Lower leg skin (tissue), 4 donors: ENCODE data around the gene CALML3. TPM values are rescaled to one million over a fixed set of nuclear protein-coding genes. Genes with fewer than 3 reads are reported as not detected.

Experiments used
- DNase-seq, 2 donors: peaks; one replicate each; pipeline ENCODE4 v3.0.0-alpha.2; 2019; ENCODE audit warnings: low spot score in 2 of 2
- H3K4me3 ChIP-seq: fragments of 200-600 bp; sonication (generic); 2 replicates; pipeline ENCODE4 v1.5.1; 2017; ENCODE audit warnings: mild to moderate bottlenecking, low read depth; ENCODE audit not compliant: poor library complexity, severe bottlenecking
- POLR2A ChIP-seq, 2 donors: fragments of 450-650 bp; IDR thresholded peaks; one replicate each; pipeline ENCODE4 v1.6.1; 2016 to 2017; ENCODE audit warnings: antibody characterized with exemption in 2 of 2, mild to moderate bottlenecking in 1 of 2, moderate library complexity in 1 of 2
- WGBS, 2 donors: methylation state at CpG; one replicate each; pipeline ENCODE4 v1.1.5; 2018; 5-methylcytosine and 5-hydroxymethylcytosine counted together
- intact Hi-C: fragments of 100-400 bp; cut with DNase I; formaldehyde crosslinking; loops from one replicate; pipeline ENCODE4 v1.15.0; 2023; ENCODE audit warnings: low total_unique reads
- total RNA-seq, 4 donors: library from RNA; depleted of rRNA; stranded (reverse); fragments of >200 nt; gene quantifications; one replicate each; pipeline ENCODE4 v1.1.0, GENCODE V29; 2016
- TF ChIP-seq, protein P1 (sequence below), 3 donors: fragments of 450-650 bp; IDR thresholded peaks; one replicate each; pipeline ENCODE4 v1.5.1; 2016; ENCODE audit warnings: antibody characterized with exemption in 3 of 3, mild to moderate bottlenecking in 3 of 3, moderate library complexity in 2 of 3

CALML3 gene
- total RNA-seq, 4 donors from 2014 or later, result 43.4 to 181 (median 90.7) TPM

- H3K4me3 ChIP-seq, result no peak overlapping the region
- intact Hi-C loops, result no loop called here
- no peak for DNase-seq
- TF ChIP-seq, protein P1, sequence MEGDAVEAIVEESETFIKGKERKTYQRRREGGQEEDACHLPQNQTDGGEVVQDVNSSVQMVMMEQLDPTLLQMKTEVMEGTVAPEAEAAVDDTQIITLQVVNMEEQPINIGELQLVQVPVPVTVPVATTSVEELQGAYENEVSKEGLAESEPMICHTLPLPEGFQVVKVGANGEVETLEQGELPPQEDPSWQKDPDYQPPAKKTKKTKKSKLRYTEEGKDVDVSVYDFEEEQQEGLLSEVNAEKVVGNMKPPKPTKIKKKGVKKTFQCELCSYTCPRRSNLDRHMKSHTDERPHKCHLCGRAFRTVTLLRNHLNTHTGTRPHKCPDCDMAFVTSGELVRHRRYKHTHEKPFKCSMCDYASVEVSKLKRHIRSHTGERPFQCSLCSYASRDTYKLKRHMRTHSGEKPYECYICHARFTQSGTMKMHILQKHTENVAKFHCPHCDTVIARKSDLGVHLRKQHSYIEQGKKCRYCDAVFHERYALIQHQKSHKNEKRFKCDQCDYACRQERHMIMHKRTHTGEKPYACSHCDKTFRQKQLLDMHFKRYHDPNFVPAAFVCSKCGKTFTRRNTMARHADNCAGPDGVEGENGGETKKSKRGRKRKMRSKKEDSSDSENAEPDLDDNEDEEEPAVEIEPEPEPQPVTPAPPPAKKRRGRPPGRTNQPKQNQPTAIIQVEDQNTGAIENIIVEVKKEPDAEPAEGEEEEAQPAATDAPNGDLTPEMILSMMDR (IDR thresholded peaks at IDR 0.05), result no peak
- TF ChIP-seq POLR2A (IDR thresholded peaks at IDR 0.05), result no peak
- 83 to 88% methylated on average over 2 of the region's 2 CpGs for WGBS, 2 donors
Measured at GRCh38 chr10:5567477-5567876, 42.7 kb downstream of the CALML3 start.

DNA sequence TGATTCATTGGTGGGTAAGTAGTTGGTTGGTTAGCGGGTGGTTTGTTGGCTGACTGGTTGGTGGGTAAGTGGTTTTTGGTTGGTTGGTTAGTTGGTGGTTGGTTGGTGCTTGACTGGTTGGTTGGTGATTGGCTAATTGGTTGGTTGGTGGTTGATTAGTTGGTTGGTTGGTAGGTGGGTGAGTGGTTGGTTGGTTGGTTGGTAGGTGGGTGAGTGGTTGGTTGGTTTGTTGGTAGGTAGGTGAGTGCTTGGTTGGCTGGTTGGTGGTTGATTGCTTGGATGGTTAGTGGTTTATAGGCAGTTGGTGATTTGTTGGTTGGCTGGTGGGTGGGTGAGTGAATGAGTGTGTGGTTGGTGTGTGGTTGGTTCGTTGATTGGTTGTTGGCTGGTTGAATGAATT lies 44.2 kb downstream of the CALML3 start:
- intact Hi-C loops, result no loop called here
- DNase-seq, result no peak
- 92 to 98% methylated on average over 2 of the region's 2 CpGs for WGBS, 2 donors
- TF ChIP-seq, protein P1 (IDR thresholded peaks at IDR 0.05), result no peak
- TF ChIP-seq POLR2A (IDR thresholded peaks at IDR 0.05), result no peak
- H3K4me3 ChIP-seq, result no peak overlapping the region

DNA sequence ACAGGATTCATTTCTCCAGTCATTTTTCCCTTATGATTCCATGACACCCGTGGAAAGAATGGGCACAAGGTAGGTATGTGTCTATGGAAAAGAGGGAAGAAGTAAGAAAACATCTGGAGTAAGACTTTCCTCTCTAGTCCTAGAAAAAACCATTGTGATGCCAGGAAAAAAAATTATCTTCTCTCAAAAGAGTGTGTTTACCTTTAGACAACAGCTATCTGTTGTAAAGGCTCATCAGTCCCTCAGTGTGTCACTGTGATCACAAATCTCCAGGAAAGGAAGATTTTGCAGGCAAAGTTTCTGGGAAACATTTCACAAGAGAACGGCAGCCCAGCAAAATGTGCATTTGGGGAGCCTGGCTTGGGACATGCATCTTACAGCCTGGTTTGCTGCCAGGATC lies 44.8 kb downstream of the CALML3 start:
- WGBS, 2 donors, result 80 to 84% methylated on average over 2 of the region's 2 CpGs
- intact Hi-C loops, result no loop called here
- no peak for TF ChIP-seq POLR2A (IDR thresholded peaks at IDR 0.05)
- TF ChIP-seq, protein P1 (IDR thresholded peaks at IDR 0.05), result no peak
- no peak overlapping the region for H3K4me3 ChIP-seq
- no peak for DNase-seq

GRCh38 chr10:5570007-5570655 lies 45.4 kb downstream of the CALML3 start:
- no peak overlapping the region for H3K4me3 ChIP-seq
- intact Hi-C loops, result no loop called here
- 74 to 89% methylated on average over 17 to 23 of the region's 24 CpGs for WGBS, 2 donors
- DNase-seq, result no peak
- no peak for TF ChIP-seq POLR2A (IDR thresholded peaks at IDR 0.05)
- TF ChIP-seq, protein P1 (IDR thresholded peaks at IDR 0.05), result no peak

DNA sequence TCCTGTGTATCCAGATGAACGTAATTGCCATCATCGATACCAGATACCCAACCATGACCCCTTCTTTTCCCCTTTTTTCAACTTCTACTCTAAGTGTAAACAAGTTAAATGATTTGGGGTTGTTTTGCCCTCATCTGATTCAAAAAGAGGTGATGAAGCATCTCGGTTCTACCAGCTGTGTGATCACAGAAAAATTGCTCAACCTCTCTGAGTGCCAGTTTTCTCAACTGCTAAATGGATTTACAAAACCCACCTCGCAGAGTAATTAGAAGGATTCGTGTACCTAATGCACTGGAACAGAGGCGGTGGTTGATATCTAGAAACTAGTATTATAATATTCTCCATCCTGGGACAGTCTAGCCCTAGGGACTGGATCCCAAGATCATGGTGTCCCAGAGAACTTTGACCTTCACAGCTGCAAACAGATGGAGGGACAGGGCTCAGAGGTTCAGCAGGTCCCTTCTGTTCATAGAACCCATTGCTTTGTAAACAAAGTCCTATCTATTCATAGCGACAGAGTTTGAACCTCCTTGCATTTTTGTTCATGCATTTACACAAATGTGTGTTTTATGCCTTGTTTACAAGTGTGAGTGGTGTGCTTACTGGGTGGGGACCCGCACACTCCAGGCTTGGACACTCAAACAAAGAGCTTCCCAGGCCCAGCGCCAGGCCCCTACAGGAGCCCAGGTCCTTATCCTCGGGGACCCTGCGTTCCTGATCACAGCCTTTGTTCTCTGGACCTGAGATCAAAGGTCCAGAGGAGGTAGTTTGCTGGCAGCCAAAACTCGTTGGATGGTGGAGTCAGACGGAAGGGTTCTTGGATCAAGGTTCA lies 46.4 kb downstream of the CALML3 start:
- DNase-seq, result no peak
- WGBS, 2 donors, result 90 to 92% methylated on average over 13 of the region's 13 CpGs
- intact Hi-C loops, result no loop called here
- no peak overlapping the region for H3K4me3 ChIP-seq
- TF ChIP-seq POLR2A (IDR thresholded peaks at IDR 0.05), result no peak
- TF ChIP-seq, protein P1 (IDR thresholded peaks at IDR 0.05), result no peak
